A549 (cell line): ENCODE data around the gene PBX3. TPM values are rescaled to one million over a fixed set of nuclear protein-coding genes. Genes with fewer than 3 reads are reported as not detected.

Source experiments
- ATAC-seq, 2 experiments: fragments of 200-7000 bp in 1 of 2; fragments of >200 bp in 1 of 2; cut with Nextera tagmentation in 1 of 2; cut with Tn5 transposase in 1 of 2; 3 replicates each; pipeline versions ENCODE4 v1.8.0 to v1.9.1; 2018 to 2020; ENCODE audit warnings: mild to moderate bottlenecking in 1 of 2, moderate library complexity in 1 of 2
- CTCF ChIA-PET: fragments of 300-600 bp; sonication (Branson Sonifier 250); formaldehyde crosslinking; extraction: SDS; loops from one replicate; lab custom pipeline; 2021; ENCODE audit warnings: antibody characterized with exemption, inconsistent platforms; lab: Yijun Ruan, JAX
- POLR2A ChIA-PET: fragments of 350-600 bp; formaldehyde crosslinking; extraction: SDS; loops from one replicate; lab custom pipeline; 2021; ENCODE audit warnings: antibody characterized with exemption, inconsistent platforms; lab: Yijun Ruan, JAX
- DNase-seq, 2 experiments: peaks; one replicate each; pipeline versions ENCODE4 v3.0.0 to v3.0.0-alpha.2; 2011 to 2016; ENCODE audit warnings: low read depth in 1 of 2, low spot score in 1 of 2
- FAIRE-seq: peaks from 2 replicates; lab custom pipeline; 2011; peaks lifted over from hg19 to GRCh38; lab: Jason Lieb, UNC
- H3K27ac ChIP-seq, 2 experiments: fragments of >200 bp; sonication (Bioruptor Twin); formaldehyde crosslinking; 3 replicates each; pipeline ENCODE4 v1.5.1; 2016 to 2017
- H3K4me1 ChIP-seq: fragments of >200 bp; sonication (Bioruptor Twin); formaldehyde crosslinking; 3 replicates; pipeline ENCODE4 v1.6.1; 2016
- H3K4me2 ChIP-seq: fragments of >200 bp; sonication (Bioruptor Twin); formaldehyde crosslinking; 3 replicates; pipeline ENCODE4 v1.6.1; 2016
- H3K4me3 ChIP-seq: fragments of >200 bp; sonication (Bioruptor Twin); formaldehyde crosslinking; 3 replicates; pipeline ENCODE4 v1.5.1; 2016
- H3K9me3 ChIP-seq: fragments of >200 bp; sonication (Bioruptor Twin); formaldehyde crosslinking; 3 replicates; pipeline ENCODE4 v1.6.1; 2016
- BHLHE40 ChIP-seq: IDR thresholded peaks from 2 replicates; pipeline ENCODE4 v1.6.1; 2012; ENCODE audit warnings: low read depth, low read length, inconsistent platforms
- CBX8 ChIP-seq: fragments of 200-600 bp; sonication (generic); IDR thresholded peaks from 2 replicates; pipeline ENCODE4 v1.6.1; 2016
- EHF ChIP-seq: fragments of 250-450 bp; sonication (Bioruptor Pico); IDR thresholded peaks from 2 replicates; pipeline ENCODE4 v1.5.0; 2020; ENCODE audit warnings: mild to moderate bottlenecking
- EHMT2 ChIP-seq: fragments of 200-600 bp; sonication (generic); IDR thresholded peaks from 2 replicates; pipeline ENCODE4 v1.6.1; 2016; ENCODE audit warnings: antibody characterized with exemption, low read depth, mild to moderate bottlenecking, moderate library complexity
- EP300 ChIP-seq, 2 experiments: fragments of >200 bp; sonication (Bioruptor Twin); formaldehyde crosslinking; IDR thresholded peaks; 2 replicates in 1 of 2; 3 replicates in 1 of 2; pipeline ENCODE4 v1.6.1; 2016 to 2017
- FOSL2 ChIP-seq, 2 experiments: fragments of 450-650 bp in 1 of 2; fragments of >200 bp in 1 of 2; sonication (Bioruptor Twin) in 1 of 2; formaldehyde crosslinking; IDR thresholded peaks; 2 replicates each; pipeline versions ENCODE4 v1.5.0 to v1.6.1; 2016 to 2020; ENCODE audit warnings: mild to moderate bottlenecking in 1 of 2, moderate library complexity in 1 of 2
- GATA3 ChIP-seq: IDR thresholded peaks from 2 replicates; pipeline ENCODE4 v1.6.1; 2012; ENCODE audit warnings: borderline replicate concordance
- HDAC2 ChIP-seq: fragments of 200-600 bp; sonication (generic); IDR thresholded peaks from 2 replicates; pipeline ENCODE4 v1.6.1; 2016
- HEYL ChIP-seq: fragments of 250-450 bp; sonication (Bioruptor Pico); IDR thresholded peaks from 2 replicates; pipeline ENCODE4 v1.8.0; 2021; ENCODE audit warnings: mild to moderate bottlenecking, moderate library complexity
- JUNB ChIP-seq: fragments of >200 bp; sonication (Bioruptor Twin); formaldehyde crosslinking; IDR thresholded peaks from 2 replicates; pipeline ENCODE4 v1.6.1; 2016
- MAFK ChIP-seq: fragments of 450-650 bp; IDR thresholded peaks from 2 replicates; pipeline ENCODE4 v1.6.1; 2014; ENCODE audit not compliant: partially characterized antibody
- NFE2L2 ChIP-seq: fragments of 150-350 bp; conservative IDR thresholded peaks from 2 replicates; pipeline ENCODE4 v1.6.1; 2014; ENCODE audit warnings: low read length
- POLR2A ChIP-seq: IDR thresholded peaks from 2 replicates; pipeline ENCODE4 v1.6.1; 2012; ENCODE audit warnings: mild to moderate bottlenecking, low read length
- RCOR1 ChIP-seq: fragments of 150-350 bp; IDR thresholded peaks from 2 replicates; pipeline ENCODE4 v1.6.1; 2014; ENCODE audit warnings: antibody characterized with exemption, low read length, low read depth
- RFX5 ChIP-seq: fragments of 450-650 bp; IDR thresholded peaks from 2 replicates; pipeline ENCODE4 v1.7.1; 2014; ENCODE audit warnings: antibody characterized with exemption, mild to moderate bottlenecking, moderate library complexity
- SREBF2 ChIP-seq: fragments of 450-650 bp; IDR thresholded peaks from 2 replicates; pipeline ENCODE4 v1.6.1; 2014; ENCODE audit warnings: mild to moderate bottlenecking, moderate library complexity
- USF2 ChIP-seq: fragments of 450-650 bp; IDR thresholded peaks from 2 replicates; pipeline ENCODE4 v1.6.1; 2014; ENCODE audit warnings: antibody characterized with exemption
- ZC3H11A ChIP-seq: fragments of 450-650 bp; IDR thresholded peaks from 2 replicates; pipeline ENCODE4 v1.6.1; 2014; ENCODE audit warnings: antibody characterized with exemption, mild to moderate bottlenecking
- ZFP36 ChIP-seq: fragments of 450-650 bp; IDR thresholded peaks from 2 replicates; pipeline ENCODE4 v1.6.1; 2014; ENCODE audit warnings: borderline replicate concordance; ENCODE audit not compliant: partially characterized antibody
- WGBS: methylation state at CpG from one replicate; pipeline ENCODE4 v1.1.6; 2017; ENCODE audit errors: missing lambda C conversion rate; 5-methylcytosine and 5-hydroxymethylcytosine counted together
- polyA plus RNA-seq, 4 experiments: library from polyadenylated mRNA; depleted of rRNA in 3 of 4; stranded (reverse); fragments of >200 nt; fragmentation: RNase III in 1 of 4; extraction: RNeasy Plus Mini Kit Qiagen cat#74134 plus additional on column Dnase treatment in 1 of 4; gene quantifications; 2 replicates in 3 of 4; 3 replicates in 1 of 4; pipeline ENCODE4 v1.2.3, GENCODE V29; 2011 to 2017

Gene PBX3
- polyA plus RNA-seq, 2 of the 4 experiments (the other 2 are of a cell fraction), result 10.7 to 23.5 TPM

GRCh38 chr9:125749287-125749935, 2.2 kb downstream of the PBX3 start:
- Histone ChIP-seq H3K9me3 (no peaks in the 10 kb centered on the region), H3K4me3 (no peak overlapping the region), H3K27ac (no peak overlapping the region), H3K4me2 (peak overlapping the region; percentile 84)
- ATAC-seq (no peak), DNase-seq (no peak)
- TF ChIP-seq RFX5 (no peak), POLR2A (no peak), MAFK (no peak), ZFP36 (no peak), RCOR1 (no peak), EP300 (IDR thresholded peaks at IDR 0.05) (no peak), JUNB (no peak), ZC3H11A (no peak), FOSL2 (IDR thresholded peaks at IDR 0.05) (no peak), FOSL2 (CRISPR knock-in tag; IDR thresholded peaks at IDR 0.05) (no peak), USF2 (no peak), NFE2L2 (no peak)
- TF ChIP-seq, all 56 proteins: peak for 0
- ChIA-PET CTCF (interaction anchor here (0.6 to 1.5 kb wide), 3 partner anchors 10 to 18 kb away, joined by 3 to 4 read pairs (median 3); no protein-coding TSS in a partner anchor), POLR2A (no interaction called here)
- peaks cover 15% of the 10 kb centered on the region; the same call in 1 of the 3 replicates for H3K4me1 ChIP-seq
- FAIRE-seq, result no peak
- 75% methylated on average over 4 of the region's 4 CpGs for WGBS

GRCh38 chr9:125749951-125750626, 2.9 kb downstream of the PBX3 start:
- FAIRE-seq, result no peak
- ChIA-PET POLR2A (interaction anchor here (1.0 kb wide), 1 partner anchor 43 kb away, joined by 4 read pairs; the partner anchor contains the start of gene MAPKAP1), CTCF (interaction anchor here (1.0 kb wide), 1 partner anchor 19 kb away, joined by 3 read pairs; no protein-coding TSS in a partner anchor)
- H3K4me3 ChIP-seq, result no peak overlapping the region
- no peak for DNase-seq
- no peaks in the 10 kb centered on the region for H3K9me3 ChIP-seq
- 83% methylated on average over 4 of the region's 4 CpGs for WGBS
- H3K4me1 ChIP-seq, result peaks cover 15% of the 10 kb centered on the region; the same call in 1 of the 3 replicates
- no peak for ATAC-seq
- no peak overlapping the region for H3K4me2 ChIP-seq
- TF ChIP-seq SREBF2, result no peak
- TF ChIP-seq EHMT2, result no peak
- no peak for TF ChIP-seq BHLHE40
- no peak for TF ChIP-seq EHF (CRISPR knock-in tag)
- TF ChIP-seq CBX8, result no peak
- no peak overlapping the region for H3K27ac ChIP-seq

- no peak overlapping the region for H3K4me2 ChIP-seq
- WGBS, result 89% methylated on average over 6 of the region's 6 CpGs
- POLR2A ChIA-PET, result interaction anchor here (1.0 kb wide), 1 partner anchor 44 kb away, joined by 4 read pairs; the partner anchor contains the start of gene MAPKAP1
- no peaks in the 10 kb centered on the region for H3K9me3 ChIP-seq
- H3K4me3 ChIP-seq, result no peak overlapping the region
- ATAC-seq (no peak), DNase-seq (no peak), FAIRE-seq (no peak)
- H3K4me1 ChIP-seq, result peaks cover 11% of the 10 kb centered on the region; the same call in 1 of the 3 replicates
- CTCF ChIA-PET, result interaction anchor here (1.0 kb wide), 1 partner anchor 19 kb away, joined by 3 read pairs; no protein-coding TSS in a partner anchor
- TF ChIP-seq BHLHE40 (no peak), HDAC2 (no peak), GATA3 (no peak), EHMT2 (no peak)
- no peak overlapping the region for H3K27ac ChIP-seq
Observed at GRCh38 chr9:125750627-125751011, 3.4 kb downstream of the PBX3 start.

GRCh38 chr9:125752070-125752628, 5.0 kb downstream of the PBX3 start:
- FAIRE-seq (no peak), ATAC-seq (no peak), DNase-seq (no peak)
- CTCF ChIA-PET, result no interaction called here
- POLR2A ChIA-PET, result no interaction called here
- WGBS, result 89% methylated on average over 3 of the region's 3 CpGs
- H3K9me3 ChIP-seq, result no peaks in the 10 kb centered on the region
- H3K27ac ChIP-seq, result no peak overlapping the region
- H3K4me2 ChIP-seq, result no peak overlapping the region
- TF ChIP-seq EHMT2 (no peak), HEYL (CRISPR knock-in tag) (no peak)
- peaks cover 10% of the 10 kb centered on the region; the same call in 1 of the 3 replicates for H3K4me1 ChIP-seq
- no peak overlapping the region for H3K4me3 ChIP-seq
